NCI-H345 (cell line): ENCODE measurements around the gene GAS7.

Experiments used
- DNase-seq: peaks from one replicate; lab custom pipeline; 2025; lab: John Stamatoyannopoulos, UW

Gene GAS7

GRCh38 chr17:9981344-9981915 lies 217.0 kb downstream of the GAS7 start:
- DNase-seq, result no peak

DNA sequence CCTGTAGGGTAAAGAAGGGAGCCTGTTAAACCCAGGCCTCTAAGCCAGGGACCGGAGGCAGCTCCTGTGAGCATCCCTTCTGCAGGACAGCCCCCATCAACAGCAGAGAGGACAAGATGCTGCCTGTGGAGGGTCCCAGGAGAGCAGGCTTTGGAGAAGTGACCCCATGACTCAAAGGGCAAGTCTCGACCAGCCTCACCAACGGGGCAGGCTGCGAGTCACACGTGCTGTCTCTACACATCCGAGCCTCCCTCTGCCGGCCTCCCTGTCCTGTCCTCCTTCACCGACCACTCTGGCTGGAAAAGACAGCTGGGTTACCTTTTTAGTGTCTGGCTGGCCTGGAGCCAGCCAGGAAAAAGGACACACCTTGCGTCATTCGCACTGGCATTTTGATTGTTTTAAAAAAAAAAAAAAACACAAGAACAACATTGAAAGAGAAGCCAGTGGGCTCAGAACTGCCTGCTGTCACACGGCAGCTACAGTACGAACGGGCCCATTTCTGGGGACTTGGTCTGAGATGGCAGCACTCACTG lies 218.9 kb downstream of the GAS7 start:
- DNase-seq, result no peak

- DNase-seq, result no peak
Observed at GRCh38 chr17:9977180-9977575, 221.2 kb downstream of the GAS7 start.

GRCh38 chr17:9976283-9977179 lies 221.9 kb downstream of the GAS7 start:
- DNase-seq, result no peak

- no peak for DNase-seq
Observed at GRCh38 chr17:9974448-9975381, 223.7 kb downstream of the GAS7 start.

GRCh38 chr17:9973669-9974447 lies 224.5 kb downstream of the GAS7 start:
- no peak for DNase-seq

DNA sequence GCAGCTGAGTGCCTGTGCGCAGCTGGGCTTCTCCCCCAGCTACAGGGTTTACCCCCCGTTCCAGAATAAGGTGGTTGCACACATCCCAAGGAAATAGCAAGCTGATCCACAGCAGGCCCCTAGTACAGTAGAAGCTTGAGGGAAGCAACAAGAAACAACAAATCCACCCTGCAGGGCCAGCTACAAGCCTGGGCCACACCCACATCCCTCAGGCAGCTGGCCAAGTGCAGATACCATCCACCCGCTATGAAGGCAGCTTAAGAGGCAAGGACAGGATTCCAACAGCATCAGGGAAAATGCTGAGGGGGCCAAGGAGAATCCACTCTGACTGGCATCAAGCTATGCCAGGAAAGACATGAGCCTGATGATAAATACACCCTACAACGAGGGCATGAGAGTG lies 226.4 kb downstream of the GAS7 start:
- DNase-seq, result no peak

- DNase-seq, result no peak
Observed at GRCh38 chr17:9969301-9969935, 229.0 kb downstream of the GAS7 start.

- no peak for DNase-seq
Observed at GRCh38 chr17:9968881-9969280, 229.5 kb downstream of the GAS7 start.

DNA sequence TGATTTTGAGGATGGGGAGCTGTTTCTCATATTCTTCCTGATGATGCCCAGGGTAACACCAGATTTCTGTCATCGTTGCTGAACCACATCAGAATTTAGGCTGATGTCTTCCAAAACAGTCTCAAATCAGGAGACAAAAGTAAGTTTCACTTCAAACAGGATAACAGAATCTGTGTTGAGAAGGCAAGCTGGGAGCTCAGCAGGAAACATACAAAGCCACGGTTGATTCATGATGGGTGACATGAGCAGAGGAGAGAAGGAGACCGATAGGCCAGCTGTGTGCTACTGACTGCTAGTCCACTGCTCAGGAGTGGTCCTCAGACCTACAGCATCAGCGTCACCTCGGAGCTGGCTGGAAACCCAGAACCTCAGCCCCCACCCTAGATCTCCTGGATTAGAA lies 230.4 kb downstream of the GAS7 start:
- DNase-seq, result no peak

- DNase-seq, result no peak
Observed at GRCh38 chr17:9959377-9959981, 238.9 kb downstream of the GAS7 start.

GRCh38 chr17:9958586-9959281 lies 239.7 kb downstream of the GAS7 start:
- no peak for DNase-seq

- no peak for DNase-seq
Observed at GRCh38 chr17:9957244-9957643, 241.2 kb downstream of the GAS7 start.

DNA sequence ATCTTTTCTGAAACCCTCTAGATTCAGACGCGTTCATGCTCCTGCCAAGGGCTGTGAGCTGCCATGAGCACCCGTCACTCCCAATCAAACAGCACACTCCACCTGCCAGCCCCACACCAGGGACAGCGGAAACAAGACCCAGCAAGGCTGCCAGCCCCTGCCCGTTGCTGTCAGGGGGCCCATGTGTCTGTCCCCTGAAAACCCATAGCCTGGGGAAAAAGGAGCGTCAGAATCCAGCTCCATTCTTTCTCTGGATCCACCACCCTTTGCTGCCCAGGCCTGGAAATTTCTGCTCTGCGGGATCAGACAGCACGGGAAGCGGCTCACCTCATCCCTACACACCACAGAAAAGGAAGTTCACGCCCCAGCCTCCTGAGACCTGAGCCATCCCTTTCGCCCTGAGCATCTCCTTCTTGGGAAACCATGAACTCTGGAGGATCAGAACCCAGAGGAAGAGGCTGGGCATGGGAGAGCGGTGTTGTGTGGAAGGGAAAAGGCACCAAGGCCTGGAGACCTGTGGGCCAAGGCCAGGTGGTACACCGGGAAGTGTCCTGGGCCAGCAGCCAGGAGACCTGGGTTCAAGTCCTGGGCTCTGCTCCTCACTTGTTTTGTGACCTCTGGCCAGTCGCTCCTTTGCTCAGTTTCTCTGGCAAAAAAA lies 241.8 kb downstream of the GAS7 start:
- no peak for DNase-seq

- DNase-seq, result no peak
Observed at GRCh38 chr17:9953492-9953891, 244.9 kb downstream of the GAS7 start.

DNA sequence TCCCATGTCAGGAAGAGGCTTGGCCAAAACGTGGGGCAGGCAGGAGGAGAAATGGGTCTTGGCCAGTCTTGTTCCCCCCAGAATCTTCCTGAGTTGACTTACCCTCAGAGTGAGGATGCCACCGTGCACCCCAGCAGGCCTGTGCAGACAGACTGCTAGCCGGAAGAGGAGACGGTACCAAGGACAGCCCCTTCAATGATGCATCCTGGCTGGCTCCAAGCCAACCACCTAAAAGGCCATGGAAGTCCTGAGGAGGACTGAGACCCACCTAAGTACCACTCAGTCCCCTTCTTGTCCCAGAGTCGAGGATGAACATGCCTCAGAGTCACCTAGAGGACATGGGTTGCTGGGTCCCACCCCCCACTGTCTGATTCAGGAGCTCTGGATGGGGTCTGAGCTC lies 246.6 kb downstream of the GAS7 start:
- DNase-seq, result no peak

- no peak for DNase-seq
Observed at GRCh38 chr17:9948928-9949327, 249.5 kb downstream of the GAS7 start.

GRCh38 chr17:9944704-9945103 lies 253.7 kb downstream of the GAS7 start:
- DNase-seq, result no peak

GRCh38 chr17:9943343-9943742 lies 255.1 kb downstream of the GAS7 start:
- no peak for DNase-seq
